IPS-15b (cell line): ENCODE data around the gene LRCOL1.

ENCODE experiments used
- H3K27me3 ChIP-seq: one replicate; pipeline ENCODE4 v1.6.1; 2013; ENCODE audit warnings: low read length; ENCODE audit not compliant: control insufficient read depth, insufficient read depth
- H3K36me3 ChIP-seq: one replicate; pipeline ENCODE4 v1.6.1; 2013; ENCODE audit warnings: low read length; ENCODE audit not compliant: control insufficient read depth, insufficient read depth
- H3K4me1 ChIP-seq: one replicate; pipeline ENCODE4 v1.6.1; 2013; ENCODE audit warnings: mild to moderate bottlenecking, low read length; ENCODE audit not compliant: control insufficient read depth, insufficient read depth
- H3K4me3 ChIP-seq: one replicate; pipeline ENCODE4 v1.5.1; 2013; ENCODE audit warnings: low read depth, low read length
- H3K9ac ChIP-seq: one replicate; pipeline ENCODE4 v1.6.1; 2013; ENCODE audit warnings: low read depth, mild to moderate bottlenecking, low read length
- H3K9me3 ChIP-seq: one replicate; pipeline ENCODE4 v1.6.1; 2013; ENCODE audit warnings: mild to moderate bottlenecking, low read length; ENCODE audit not compliant: control insufficient read depth, insufficient read depth

LRCOL1 gene

GRCh38 chr12:132614029-132614428 is 3.6 kb upstream of the LRCOL1 start:
- H3K36me3 ChIP-seq: no peaks in the 10 kb centered on the region
- H3K4me1 ChIP-seq: no peaks in the 10 kb centered on the region
- peaks cover 10% of the 10 kb centered on the region for H3K9me3 ChIP-seq
- H3K9ac ChIP-seq: no peak overlapping the region
- H3K27me3 ChIP-seq: peaks cover 76% of the 10 kb centered on the region
- H3K4me3 ChIP-seq: no peak overlapping the region

GRCh38 chr12:132611620-132612019 is 1.2 kb upstream of the LRCOL1 start:
- Histone ChIP-seq H3K36me3 (no peaks in the 10 kb centered on the region), H3K4me1 (no peaks in the 10 kb centered on the region), H3K9ac (no peak overlapping the region), H3K9me3 (peaks cover 5% of the 10 kb centered on the region), H3K4me3 (no peak overlapping the region), H3K27me3 (peaks cover 84% of the 10 kb centered on the region)

- no peaks in the 10 kb centered on the region for H3K36me3 ChIP-seq
- H3K9ac ChIP-seq: no peak overlapping the region
- peaks cover 82% of the 10 kb centered on the region for H3K27me3 ChIP-seq
Measured at GRCh38 chr12:132610866-132611602, 652 bp upstream of the LRCOL1 start.

GRCh38 chr12:132608231-132609171 is 1.9 kb downstream of the LRCOL1 start:
- Histone ChIP-seq H3K9ac (no peak overlapping the region), H3K36me3 (no peaks in the 10 kb centered on the region), H3K4me1 (no peaks in the 10 kb centered on the region), H3K4me3 (no peak overlapping the region), H3K27me3 (peaks cover 78% of the 10 kb centered on the region), H3K9me3 (peaks cover 4% of the 10 kb centered on the region)

More at GRCh38 chr12:132610866-132611602, 652 bp upstream of the LRCOL1 start:
- peaks cover 4% of the 10 kb centered on the region for H3K9me3 ChIP-seq
- H3K4me1 ChIP-seq: no peaks in the 10 kb centered on the region
- no peak overlapping the region for H3K4me3 ChIP-seq

- Histone ChIP-seq H3K27me3 (peaks cover 75% of the 10 kb centered on the region), H3K4me3 (no peak overlapping the region), H3K9ac (no peak overlapping the region), H3K36me3 (no peaks in the 10 kb centered on the region), H3K4me1 (no peaks in the 10 kb centered on the region), H3K9me3 (peaks cover 4% of the 10 kb centered on the region)
Measured at GRCh38 chr12:132606927-132607326, 3.5 kb downstream of the LRCOL1 start.

GRCh38 chr12:132606466-132606865 is 3.9 kb downstream of the LRCOL1 start:
- no peaks in the 10 kb centered on the region for H3K36me3 ChIP-seq
- H3K4me1 ChIP-seq: no peaks in the 10 kb centered on the region
- no peaks in the 10 kb centered on the region for H3K9me3 ChIP-seq
- H3K4me3 ChIP-seq: no peak overlapping the region
- no peak overlapping the region for H3K9ac ChIP-seq
- H3K27me3 ChIP-seq: peaks cover 75% of the 10 kb centered on the region

- no peaks in the 10 kb centered on the region for H3K4me1 ChIP-seq
- no peaks in the 10 kb centered on the region for H3K36me3 ChIP-seq
- H3K4me3 ChIP-seq: no peak overlapping the region
- H3K9ac ChIP-seq: no peak overlapping the region
- peaks cover 77% of the 10 kb centered on the region for H3K27me3 ChIP-seq
- no peaks in the 10 kb centered on the region for H3K9me3 ChIP-seq
Measured at GRCh38 chr12:132605892-132606291, 4.5 kb downstream of the LRCOL1 start.

- Histone ChIP-seq H3K4me1 (no peaks in the 10 kb centered on the region), H3K27me3 (peaks cover 80% of the 10 kb centered on the region), H3K36me3 (no peaks in the 10 kb centered on the region), H3K9ac (no peak overlapping the region), H3K9me3 (no peaks in the 10 kb centered on the region), H3K4me3 (no peak overlapping the region)
Measured at GRCh38 chr12:132604668-132605441, 5.5 kb downstream of the LRCOL1 start.

GRCh38 chr12:132604151-132604618 is 6.2 kb downstream of the LRCOL1 start:
- H3K36me3 ChIP-seq: no peaks in the 10 kb centered on the region
- H3K9ac ChIP-seq: no peak overlapping the region
- H3K9me3 ChIP-seq: no peaks in the 10 kb centered on the region
- peaks cover 79% of the 10 kb centered on the region for H3K27me3 ChIP-seq
- H3K4me3 ChIP-seq: no peak overlapping the region
- no peaks in the 10 kb centered on the region for H3K4me1 ChIP-seq

- Histone ChIP-seq H3K27me3 (peaks cover 72% of the 10 kb centered on the region), H3K9me3 (no peaks in the 10 kb centered on the region), H3K9ac (no peak overlapping the region), H3K36me3 (no peaks in the 10 kb centered on the region), H3K4me1 (no peaks in the 10 kb centered on the region), H3K4me3 (no peak overlapping the region)
Measured at GRCh38 chr12:132603240-132604150, 6.9 kb downstream of the LRCOL1 start.
